GM21786 (cell line): Measurements from ENCODE around the gene WDR44.
"Not testable (repeated sequence)": the region's sequence is repeated elsewhere in the genome, so short reads cannot be mapped to it uniquely, and the experiment has no call there.

ENCODE experiments used
- ATAC-seq: cut with Tn5 transposase; IDR thresholded peaks from one replicate; pipeline ENCODE4 v1.9.1; 2021; ENCODE audit not compliant: unreplicated experiment

WDR44 gene

GRCh38 chrX:118356154-118356701 lies 10.3 kb downstream of the WDR44 start:
- ATAC-seq, result no peak

- no peak for ATAC-seq
Measured at GRCh38 chrX:118360429-118361125, 14.7 kb downstream of the WDR44 start.

GRCh38 chrX:118364261-118364660 lies 18.4 kb downstream of the WDR44 start:
- no peak for ATAC-seq

- no peak for ATAC-seq
Measured at GRCh38 chrX:118367338-118367737, 21.4 kb downstream of the WDR44 start.

GRCh38 chrX:118368398-118368797 lies 22.5 kb downstream of the WDR44 start:
- no peak for ATAC-seq

- ATAC-seq, result no peak
Measured at GRCh38 chrX:118370921-118371624, 25.2 kb downstream of the WDR44 start.

- ATAC-seq, result no peak
Measured at GRCh38 chrX:118373538-118373937, 27.6 kb downstream of the WDR44 start.

GRCh38 chrX:118383120-118383519 lies 37.2 kb downstream of the WDR44 start:
- ATAC-seq, result no peak

GRCh38 chrX:118392716-118393115 lies 46.8 kb downstream of the WDR44 start:
- ATAC-seq, result no peak

- no peak for ATAC-seq
Measured at GRCh38 chrX:118396113-118396512, 50.2 kb downstream of the WDR44 start.

GRCh38 chrX:118418811-118419251 lies 72.9 kb downstream of the WDR44 start:
- no peak for ATAC-seq

- peak; percentile 70 for ATAC-seq
Measured at GRCh38 chrX:118420462-118420861, 74.6 kb downstream of the WDR44 start.

- ATAC-seq, result peak; percentile 88
Measured at GRCh38 chrX:118423558-118423957, 77.7 kb downstream of the WDR44 start.

- ATAC-seq, result no peak
Measured at GRCh38 chrX:118432799-118433198, 86.9 kb downstream of the WDR44 start.

GRCh38 chrX:118437283-118437682 lies 91.4 kb downstream of the WDR44 start:
- ATAC-seq, result no peak

- ATAC-seq, result no peak
Measured at GRCh38 chrX:118448273-118448783, 102.4 kb downstream of the WDR44 start.

GRCh38 chrX:118455013-118455412 lies 109.1 kb downstream of the WDR44 start:
- ATAC-seq, result no peak

- no peak for ATAC-seq
Measured at GRCh38 chrX:118459494-118459893, 113.6 kb downstream of the WDR44 start.

GRCh38 chrX:118464501-118464900 lies 118.6 kb downstream of the WDR44 start:
- ATAC-seq, result no peak

GRCh38 chrX:118468122-118468521 lies 122.2 kb downstream of the WDR44 start:
- ATAC-seq, result no peak

- not testable (repeated sequence) for ATAC-seq
Measured at GRCh38 chrX:118470721-118471347, 124.9 kb downstream of the WDR44 start.

GRCh38 chrX:118474586-118474985 lies 128.7 kb downstream of the WDR44 start:
- ATAC-seq, result no peak
